ENCODE data around the gene CD244. TPM values are rescaled to one million over a fixed set of nuclear protein-coding genes. Genes with fewer than 3 reads are reported as not detected.
A peak's percentile ranks its signal among the peaks of the same experiment; 100 is the strongest.

Gene CD244
- total and polyA plus RNA-seq, 7 donors = 0.16 to 1.8 (median 0.36) TPM; not detected in 2

- TF ChIP-seq CTCF (IDR thresholded peaks at IDR 0.05) = no peak
- TF ChIP-seq EP300 (IDR thresholded peaks at IDR 0.05) = no peak
- no peak for TF ChIP-seq POLR2AphosphoS5 (IDR thresholded peaks at IDR 0.05)
- no peak for TF ChIP-seq POLR2A (IDR thresholded peaks at IDR 0.05)
- H3K4me1 ChIP-seq = peaks cover 0 to 25% (median 5%) of the 10 kb centered on the region in 4 donors
- H3K27me3 ChIP-seq = no peaks in the 10 kb centered on the region
- WGBS, 2 donors = 92 to 95% methylated on average over 12 of the region's 12 CpGs
- H3K36me3 ChIP-seq = no peaks in the 10 kb centered on the region
- DNase-seq = no peak
- intact Hi-C loops (cut with DNase I) = no loop called here
- H3K27ac ChIP-seq = no peak overlapping the region
- H3K4me3 ChIP-seq = no peak overlapping the region
- peaks cover 0 to 1% (median 0%) of the 10 kb centered on the region in 4 donors for H3K9me3 ChIP-seq
Observed at GRCh38 chr1:160846281-160846680, 16.4 kb downstream of the CD244 start.

- H3K27me3 ChIP-seq = no peaks in the 10 kb centered on the region
- H3K9me3 ChIP-seq = peaks cover 0 to 1% (median 0%) of the 10 kb centered on the region in 4 donors
- peak overlapping the region in 1 of 4 donors; percentile 63 for H3K27ac ChIP-seq
- H3K4me1 ChIP-seq = peaks cover 0 to 25% (median 5%) of the 10 kb centered on the region in 4 donors
- H3K4me3 ChIP-seq = no peak overlapping the region
- DNase-seq = no peak
- intact Hi-C loops (cut with DNase I) = no loop called here
- no peak for TF ChIP-seq CTCF (IDR thresholded peaks at IDR 0.05)
- no peaks in the 10 kb centered on the region for H3K36me3 ChIP-seq
- WGBS, 2 donors = 91% methylated on average over 12 of the region's 12 CpGs
Observed at GRCh38 chr1:160844447-160845232, 18.0 kb downstream of the CD244 start.

- TF ChIP-seq POLR2A (IDR thresholded peaks at IDR 0.05) = no peak
- no peak for TF ChIP-seq EP300 (IDR thresholded peaks at IDR 0.05)
- no peak for DNase-seq
- Histone ChIP-seq H3K4me1 (peaks cover 0 to 25% (median 5%) of the 10 kb centered on the region in 4 donors), H3K36me3 (no peaks in the 10 kb centered on the region), H3K27me3 (no peaks in the 10 kb centered on the region), H3K27ac (no peak overlapping the region), H3K4me3 (no peak overlapping the region), H3K9me3 (peaks cover 0 to 1% (median 0%) of the 10 kb centered on the region in 4 donors)
- intact Hi-C loops (cut with DNase I) = no loop called here
- 89 to 91% methylated on average over 4 of the region's 4 CpGs for WGBS, 2 donors
Observed at GRCh38 chr1:160841079-160841478, 21.6 kb downstream of the CD244 start.

GRCh38 chr1:160839746-160840145 lies 22.9 kb downstream of the CD244 start:
- intact Hi-C loops (cut with DNase I) = loop anchor here (5.0 to 10.0 kb wide), 2 partner anchors 113 to 255 kb away; partner anchors contain the start of genes ITLN2 and KLHDC9
- WGBS, 2 donors = 87 to 90% methylated on average over 2 of the region's 2 CpGs

GRCh38 chr1:160838888-160839287 lies 23.8 kb downstream of the CD244 start:
- DNase-seq = no peak
- H3K9me3 ChIP-seq = no peaks in the 10 kb centered on the region
- intact Hi-C loops (cut with DNase I) = loop anchor here (5.0 to 10.0 kb wide), 2 partner anchors 113 to 256 kb away; partner anchors contain the start of genes ITLN2 and KLHDC9
- WGBS, 2 donors = 63 to 80% methylated on average over 7 of the region's 7 CpGs
- no peak overlapping the region for H3K27ac ChIP-seq
- H3K4me3 ChIP-seq = no peak overlapping the region
- H3K4me1 ChIP-seq = peaks cover 0 to 17% (median 5%) of the 10 kb centered on the region in 4 donors
- TF ChIP-seq POLR2A (IDR thresholded peaks at IDR 0.05) (no peak), EP300 (IDR thresholded peaks at IDR 0.05) (no peak), CTCF (IDR thresholded peaks at IDR 0.05) (no peak), POLR2AphosphoS5 (IDR thresholded peaks at IDR 0.05) (no peak)
- H3K36me3 ChIP-seq = no peaks in the 10 kb centered on the region
- H3K27me3 ChIP-seq = no peaks in the 10 kb centered on the region

More at GRCh38 chr1:160839746-160840145, 22.9 kb downstream of the CD244 start:
- Histone ChIP-seq H3K27ac (no peak overlapping the region), H3K36me3 (no peaks in the 10 kb centered on the region), H3K4me1 (peaks cover 0 to 25% (median 5%) of the 10 kb centered on the region in 4 donors), H3K9me3 (no peaks in the 10 kb centered on the region), H3K27me3 (no peaks in the 10 kb centered on the region), H3K4me3 (no peak overlapping the region)
- DNase-seq = no peak
- no peak for TF ChIP-seq POLR2AphosphoS5 (IDR thresholded peaks at IDR 0.05)
